Ectodermal cell (in vitro differentiated cells): ENCODE data around the gene NCAPH2.

Experiments used
- H3K27ac ChIP-seq: 2 replicates; pipeline ENCODE4 v1.7.0; 2013; ENCODE audit warnings: mild to moderate bottlenecking, low read depth, low read length; ENCODE audit not compliant: insufficient read depth, poor library complexity, severe bottlenecking
- H3K27me3 ChIP-seq: 2 replicates; pipeline ENCODE4 v1.7.0; 2013; ENCODE audit warnings: mild to moderate bottlenecking, low read length; ENCODE audit not compliant: insufficient read depth, control insufficient read depth, poor library complexity, severe bottlenecking
- H3K36me3 ChIP-seq: one replicate; pipeline ENCODE4 v1.7.0; 2013; ENCODE audit warnings: low read length; ENCODE audit not compliant: control insufficient read depth, insufficient read depth
- H3K4me1 ChIP-seq: one replicate; pipeline ENCODE4 v1.7.0; 2013; ENCODE audit warnings: low read length; ENCODE audit not compliant: control insufficient read depth, insufficient read depth
- H3K4me3 ChIP-seq: 2 replicates; pipeline ENCODE4 v1.7.0; 2013; ENCODE audit warnings: low read depth, low read length, control low read depth; ENCODE audit not compliant: insufficient read depth
- H3K9me3 ChIP-seq: 2 replicates; pipeline ENCODE4 v1.7.0; 2013; ENCODE audit warnings: mild to moderate bottlenecking, low read length, moderate library complexity; ENCODE audit not compliant: control insufficient read depth
- WGBS, 2 experiments: methylation state at CpG; one replicate each; pipeline ENCODE4 v1.1.7; 2013; ENCODE audit warnings: missing lambda C conversion rate in 2 of 2; 5-methylcytosine and 5-hydroxymethylcytosine counted together

NCAPH2 gene

GRCh38 chr22:50548040-50548920 is 40.3 kb downstream of the NCAPH2 start:
- Histone ChIP-seq H3K4me1 (no peaks in the 10 kb centered on the region), H3K9me3 (no peaks in the 10 kb centered on the region), H3K27ac (no peak overlapping the region), H3K27me3 (peaks cover 24% of the 10 kb centered on the region), H3K36me3 (no peaks in the 10 kb centered on the region), H3K4me3 (no peak overlapping the region)
- WGBS, 2 experiments = 91 to 92% methylated on average over 56 of the region's 56 CpGs

- 94 to 96% methylated on average over 68 of the region's 68 CpGs for WGBS, 2 experiments
- Histone ChIP-seq H3K9me3 (no peaks in the 10 kb centered on the region), H3K27me3 (peaks cover 15% of the 10 kb centered on the region), H3K36me3 (no peaks in the 10 kb centered on the region), H3K4me1 (no peaks in the 10 kb centered on the region), H3K27ac (no peak overlapping the region), H3K4me3 (no peak overlapping the region)
Measured at GRCh38 chr22:50548921-50549790, 41.1 kb downstream of the NCAPH2 start.

- no peaks in the 10 kb centered on the region for H3K36me3 ChIP-seq
- no peaks in the 10 kb centered on the region for H3K4me1 ChIP-seq
- H3K4me3 ChIP-seq = no peak overlapping the region
- 91 to 96% methylated on average over 8 of the region's 8 CpGs for WGBS, 2 experiments
- no peaks in the 10 kb centered on the region for H3K9me3 ChIP-seq
- peaks cover 3% of the 10 kb centered on the region for H3K27me3 ChIP-seq
- H3K27ac ChIP-seq = no peak overlapping the region
Measured at GRCh38 chr22:50550395-50550794, 42.4 kb downstream of the NCAPH2 start.

- no peaks in the 10 kb centered on the region for H3K36me3 ChIP-seq
- H3K9me3 ChIP-seq = no peaks in the 10 kb centered on the region
- 95% methylated on average over 11 of the region's 11 CpGs for WGBS, 2 experiments
- H3K4me1 ChIP-seq = no peaks in the 10 kb centered on the region
- no peaks in the 10 kb centered on the region for H3K27me3 ChIP-seq
- no peak overlapping the region for H3K4me3 ChIP-seq
- no peak overlapping the region for H3K27ac ChIP-seq
Measured at GRCh38 chr22:50551160-50551752, 43.2 kb downstream of the NCAPH2 start.

- H3K36me3 ChIP-seq = no peaks in the 10 kb centered on the region
- no peak overlapping the region for H3K4me3 ChIP-seq
- 90 to 93% methylated on average over 8 of the region's 8 CpGs for WGBS, 2 experiments
- no peak overlapping the region for H3K27ac ChIP-seq
- H3K4me1 ChIP-seq = no peaks in the 10 kb centered on the region
- H3K9me3 ChIP-seq = no peaks in the 10 kb centered on the region
- H3K27me3 ChIP-seq = no peaks in the 10 kb centered on the region
Measured at GRCh38 chr22:50553310-50553709, 45.3 kb downstream of the NCAPH2 start.

GRCh38 chr22:50556703-50557102 is 48.7 kb downstream of the NCAPH2 start:
- 91 to 100% methylated on average over 1 to 5 of the region's 5 CpGs for WGBS, 2 experiments
- H3K27me3 ChIP-seq = no peaks in the 10 kb centered on the region
- no peaks in the 10 kb centered on the region for H3K4me1 ChIP-seq
- no peaks in the 10 kb centered on the region for H3K36me3 ChIP-seq
- no peak overlapping the region for H3K27ac ChIP-seq
- H3K4me3 ChIP-seq = no peak overlapping the region
- H3K9me3 ChIP-seq = no peaks in the 10 kb centered on the region

GRCh38 chr22:50560034-50560433 is 52.0 kb downstream of the NCAPH2 start:
- H3K4me1 ChIP-seq = no peaks in the 10 kb centered on the region
- no peak overlapping the region for H3K4me3 ChIP-seq
- H3K27ac ChIP-seq = no peak overlapping the region
- H3K36me3 ChIP-seq = no peaks in the 10 kb centered on the region
- WGBS, 2 experiments = 91 to 93% methylated on average over 3 of the region's 3 CpGs
- peaks cover 20% of the 10 kb centered on the region for H3K27me3 ChIP-seq
- no peaks in the 10 kb centered on the region for H3K9me3 ChIP-seq

- no peaks in the 10 kb centered on the region for H3K36me3 ChIP-seq
- 83% methylated on average over 21 to 24 of the region's 34 CpGs for WGBS, 2 experiments
- H3K27ac ChIP-seq = no peak overlapping the region
- H3K27me3 ChIP-seq = peaks cover 20% of the 10 kb centered on the region
- no peaks in the 10 kb centered on the region for H3K9me3 ChIP-seq
- H3K4me1 ChIP-seq = no peaks in the 10 kb centered on the region
- no peak overlapping the region for H3K4me3 ChIP-seq
Measured at GRCh38 chr22:50561401-50562358, 53.7 kb downstream of the NCAPH2 start.

- Histone ChIP-seq H3K4me1 (no peaks in the 10 kb centered on the region), H3K36me3 (peaks cover 3% of the 10 kb centered on the region), H3K27ac (no peak within 1 kb of the TSS), H3K27me3 (peaks cover 20% of the 10 kb centered on the region), H3K9me3 (no peaks in the 10 kb centered on the region), H3K4me3 (peak within 1 kb of the TSS; percentile 59)
- 8 to 9% methylated on average over 59 of the region's 61 CpGs for WGBS, 2 experiments
Measured at GRCh38 chr22:50562523-50563412, 54.7 kb downstream of the NCAPH2 start, which contains the start of gene SYCE3. TSS of gene SYCE3 (minus strand) at chr22:50562919. CDS start at chr22:50556405, 6,514 bp downstream.
